ENCODE results near the gene ATOH8. TPM values are rescaled to one million over a fixed set of nuclear protein-coding genes. Genes with fewer than 3 reads are reported as not detected.

Gene ATOH8
- total RNA-seq, 1 donor from 2014 or later: 93.6 TPM

DNA sequence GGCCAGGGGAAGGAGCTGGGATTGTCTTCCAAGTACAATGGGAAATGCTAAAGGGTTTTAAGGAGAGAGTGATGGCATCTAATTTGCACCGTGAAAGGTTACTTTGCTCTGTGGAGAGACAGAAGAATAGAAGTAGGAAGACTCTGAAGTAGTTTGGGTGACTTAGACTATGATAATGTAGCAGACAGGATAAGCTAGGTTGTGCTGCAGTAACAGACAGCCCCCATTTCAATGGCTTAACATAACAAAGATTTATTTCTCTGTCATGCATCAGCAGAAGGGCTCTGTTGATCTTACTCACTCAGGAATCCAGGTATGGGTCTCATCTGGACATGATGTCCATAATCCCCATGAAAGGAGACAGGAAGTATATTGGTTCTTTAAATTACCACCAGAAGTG, 33.3 kb upstream of the ATOH8 start:
- no peaks in the 10 kb centered on the region for H3K27me3 ChIP-seq
- intact Hi-C loops (cut with DNase I): no loop called here
- no peaks in the 10 kb centered on the region for H3K9me3 ChIP-seq
- TF ChIP-seq, protein P1, sequence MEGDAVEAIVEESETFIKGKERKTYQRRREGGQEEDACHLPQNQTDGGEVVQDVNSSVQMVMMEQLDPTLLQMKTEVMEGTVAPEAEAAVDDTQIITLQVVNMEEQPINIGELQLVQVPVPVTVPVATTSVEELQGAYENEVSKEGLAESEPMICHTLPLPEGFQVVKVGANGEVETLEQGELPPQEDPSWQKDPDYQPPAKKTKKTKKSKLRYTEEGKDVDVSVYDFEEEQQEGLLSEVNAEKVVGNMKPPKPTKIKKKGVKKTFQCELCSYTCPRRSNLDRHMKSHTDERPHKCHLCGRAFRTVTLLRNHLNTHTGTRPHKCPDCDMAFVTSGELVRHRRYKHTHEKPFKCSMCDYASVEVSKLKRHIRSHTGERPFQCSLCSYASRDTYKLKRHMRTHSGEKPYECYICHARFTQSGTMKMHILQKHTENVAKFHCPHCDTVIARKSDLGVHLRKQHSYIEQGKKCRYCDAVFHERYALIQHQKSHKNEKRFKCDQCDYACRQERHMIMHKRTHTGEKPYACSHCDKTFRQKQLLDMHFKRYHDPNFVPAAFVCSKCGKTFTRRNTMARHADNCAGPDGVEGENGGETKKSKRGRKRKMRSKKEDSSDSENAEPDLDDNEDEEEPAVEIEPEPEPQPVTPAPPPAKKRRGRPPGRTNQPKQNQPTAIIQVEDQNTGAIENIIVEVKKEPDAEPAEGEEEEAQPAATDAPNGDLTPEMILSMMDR (IDR thresholded peaks at IDR 0.05): no peak
- peaks cover 15% of the 10 kb centered on the region for H3K4me1 ChIP-seq
- no peak overlapping the region for H3K4me3 ChIP-seq
- ATAC-seq (no peak), DNase-seq (no peak)
- no peak overlapping the region for H3K27ac ChIP-seq
- H3K36me3 ChIP-seq: no peaks in the 10 kb centered on the region

DNA sequence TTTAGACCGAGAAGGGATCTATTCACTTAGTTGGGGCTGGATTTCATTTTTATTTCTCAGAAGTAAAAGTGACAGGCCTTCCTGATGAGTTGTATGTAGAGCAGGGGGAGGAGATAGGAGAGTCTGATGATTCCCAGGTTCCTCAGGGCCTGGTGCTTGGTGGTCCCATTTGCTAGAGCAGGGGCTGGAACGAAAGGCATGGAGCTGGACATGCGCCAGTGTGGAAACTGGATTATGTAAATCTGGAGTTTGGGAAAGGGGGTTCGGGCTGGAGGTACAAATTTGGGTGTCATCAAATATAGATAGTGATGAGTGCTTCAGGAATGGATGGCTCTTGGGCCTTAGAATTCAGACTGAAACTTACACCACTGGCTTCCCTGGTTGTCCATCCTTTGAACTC, 32.1 kb upstream of the ATOH8 start:
- TF ChIP-seq, protein P1 (IDR thresholded peaks at IDR 0.05): no peak
- H3K36me3 ChIP-seq: no peaks in the 10 kb centered on the region
- DNase-seq (no peak), ATAC-seq (no peak)
- H3K27me3 ChIP-seq: no peaks in the 10 kb centered on the region
- H3K27ac ChIP-seq: no peak overlapping the region
- no peaks in the 10 kb centered on the region for H3K9me3 ChIP-seq
- no peak overlapping the region for H3K4me3 ChIP-seq
- intact Hi-C loops (cut with DNase I): no loop called here
- H3K4me1 ChIP-seq: peaks cover 15% of the 10 kb centered on the region

GRCh38 chr2:85722519-85722918, 31.3 kb upstream of the ATOH8 start:
- DNase-seq (no peak), ATAC-seq (no peak)
- TF ChIP-seq, protein P1 (IDR thresholded peaks at IDR 0.05): no peak
- intact Hi-C loops (cut with DNase I): no loop called here
- no peak overlapping the region for H3K27ac ChIP-seq
- peaks cover 23% of the 10 kb centered on the region for H3K4me1 ChIP-seq
- no peaks in the 10 kb centered on the region for H3K9me3 ChIP-seq
- no peaks in the 10 kb centered on the region for H3K36me3 ChIP-seq
- H3K27me3 ChIP-seq: no peaks in the 10 kb centered on the region
- no peak overlapping the region for H3K4me3 ChIP-seq

DNA sequence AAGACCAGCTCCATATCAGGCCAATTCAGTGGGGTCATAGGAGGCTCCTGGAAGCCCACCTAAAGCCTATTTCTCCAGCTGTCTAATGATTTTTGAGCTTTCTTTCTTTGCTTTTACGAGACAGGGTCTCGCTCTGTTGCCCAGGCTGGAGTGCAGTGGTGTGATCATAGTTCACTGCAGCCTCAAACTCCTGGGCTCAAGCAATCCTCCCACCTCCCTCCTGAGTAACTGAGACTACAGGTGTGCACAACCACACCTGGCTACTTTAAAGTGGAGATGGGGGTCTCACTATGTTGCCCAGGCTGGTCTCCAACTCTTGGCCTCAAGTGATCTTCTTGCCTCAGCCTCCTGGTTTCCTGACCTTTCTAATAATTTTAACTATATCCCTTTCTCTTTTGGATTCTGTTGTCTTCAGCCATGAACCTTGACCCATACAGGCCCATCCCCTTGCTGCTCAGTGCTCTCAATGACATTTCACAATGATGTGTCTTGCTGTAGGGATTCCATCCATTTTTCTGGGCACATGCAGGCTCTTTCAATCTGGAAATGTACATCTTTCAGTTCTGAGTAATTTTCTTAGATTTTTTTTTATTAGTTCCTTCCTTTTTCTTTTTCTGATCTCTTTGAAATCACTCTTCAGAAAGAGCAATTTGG, 30.0 kb upstream of the ATOH8 start:
- no peaks in the 10 kb centered on the region for H3K9me3 ChIP-seq
- intact Hi-C loops (cut with DNase I): no loop called here
- TF ChIP-seq, protein P1 (IDR thresholded peaks at IDR 0.05): no peak
- H3K4me1 ChIP-seq: peaks cover 36% of the 10 kb centered on the region
- no peaks in the 10 kb centered on the region for H3K27me3 ChIP-seq
- ATAC-seq: no peak
- no peak overlapping the region for H3K4me3 ChIP-seq
- H3K36me3 ChIP-seq: no peaks in the 10 kb centered on the region
- no peak for DNase-seq
- H3K27ac ChIP-seq: no peak overlapping the region

DNA sequence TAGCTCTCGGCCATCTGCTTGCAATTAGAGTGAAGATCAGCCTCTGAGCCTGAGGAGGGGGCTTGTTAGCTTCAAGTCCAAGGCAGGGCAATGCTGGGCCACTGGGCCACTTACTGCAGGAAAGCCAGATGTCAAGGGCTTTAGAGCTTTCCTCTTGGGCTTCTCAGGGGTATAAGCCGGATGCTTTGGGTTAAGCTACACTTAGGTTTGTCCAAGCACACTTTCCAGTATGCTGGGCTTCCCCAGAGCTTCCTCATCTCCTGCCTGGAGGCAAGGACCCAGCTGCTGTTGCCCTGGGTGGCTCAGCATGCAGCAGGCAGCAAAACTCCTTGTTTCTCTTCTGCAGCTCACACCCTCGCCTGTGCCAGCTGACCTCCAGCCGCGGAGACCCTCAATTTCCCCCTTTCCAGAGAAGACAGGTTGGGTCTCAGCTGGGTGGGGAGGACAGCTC, 29.0 kb upstream of the ATOH8 start:
- H3K36me3 ChIP-seq: no peaks in the 10 kb centered on the region
- TF ChIP-seq, protein P1 (IDR thresholded peaks at IDR 0.05): no peak
- DNase-seq (no peak), ATAC-seq (no peak)
- no peaks in the 10 kb centered on the region for H3K27me3 ChIP-seq
- no peak overlapping the region for H3K4me3 ChIP-seq
- intact Hi-C loops (cut with DNase I): loop anchor here (5.0 kb wide), 1 partner anchor 88 kb away; no protein-coding TSS in a partner anchor
- peaks cover 43% of the 10 kb centered on the region for H3K4me1 ChIP-seq
- no peak overlapping the region for H3K27ac ChIP-seq
- no peaks in the 10 kb centered on the region for H3K9me3 ChIP-seq
